Measurements from ENCODE around the gene EXO1.

DNA sequence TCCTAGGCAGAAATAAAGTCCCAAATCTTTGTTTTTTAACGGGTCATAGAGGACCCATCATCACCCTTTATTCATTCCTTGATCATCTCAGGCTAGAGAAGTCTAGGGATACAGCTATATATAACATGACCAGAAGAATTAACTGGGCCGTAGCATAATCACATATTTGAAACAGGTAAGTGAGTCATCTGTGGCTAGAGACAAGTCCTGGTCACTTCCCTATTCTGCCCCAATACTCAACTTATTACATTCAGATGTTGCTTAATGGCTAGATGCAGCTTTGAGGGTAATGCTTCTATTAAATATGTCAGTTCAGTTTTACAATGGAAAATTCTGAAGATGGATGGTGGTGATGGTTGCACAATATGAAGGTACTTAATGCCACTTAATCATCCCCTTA is 47.0 kb downstream of the EXO1 start:
- TF ChIP-seq, protein P1, sequence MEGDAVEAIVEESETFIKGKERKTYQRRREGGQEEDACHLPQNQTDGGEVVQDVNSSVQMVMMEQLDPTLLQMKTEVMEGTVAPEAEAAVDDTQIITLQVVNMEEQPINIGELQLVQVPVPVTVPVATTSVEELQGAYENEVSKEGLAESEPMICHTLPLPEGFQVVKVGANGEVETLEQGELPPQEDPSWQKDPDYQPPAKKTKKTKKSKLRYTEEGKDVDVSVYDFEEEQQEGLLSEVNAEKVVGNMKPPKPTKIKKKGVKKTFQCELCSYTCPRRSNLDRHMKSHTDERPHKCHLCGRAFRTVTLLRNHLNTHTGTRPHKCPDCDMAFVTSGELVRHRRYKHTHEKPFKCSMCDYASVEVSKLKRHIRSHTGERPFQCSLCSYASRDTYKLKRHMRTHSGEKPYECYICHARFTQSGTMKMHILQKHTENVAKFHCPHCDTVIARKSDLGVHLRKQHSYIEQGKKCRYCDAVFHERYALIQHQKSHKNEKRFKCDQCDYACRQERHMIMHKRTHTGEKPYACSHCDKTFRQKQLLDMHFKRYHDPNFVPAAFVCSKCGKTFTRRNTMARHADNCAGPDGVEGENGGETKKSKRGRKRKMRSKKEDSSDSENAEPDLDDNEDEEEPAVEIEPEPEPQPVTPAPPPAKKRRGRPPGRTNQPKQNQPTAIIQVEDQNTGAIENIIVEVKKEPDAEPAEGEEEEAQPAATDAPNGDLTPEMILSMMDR (IDR thresholded peaks at IDR 0.05) = no peak
- TF ChIP-seq POLR2A (IDR thresholded peaks at IDR 0.05) = no peak

Data from right lobe of liver (tissue), 4 donors.